ENCODE data around the gene LRIG1. TPM values are rescaled to one million over a fixed set of nuclear protein-coding genes. Genes with fewer than 3 reads are reported as not detected.
A peak's percentile ranks its signal among the peaks of the same experiment; 100 is the strongest.

The LRIG1 gene
- total RNA-seq, 1 donor from 2014 or later: 77.1 TPM

- DNase-seq (ENCODE audit: low spot score): no peak
- intact Hi-C loops (cut with DNase I): no loop called here
These were observed 8.2 kb downstream of the LRIG1 start for GRCh38 chr3:66492672-66493071.

- DNase-seq (ENCODE audit: low spot score): no peak
- intact Hi-C loops (cut with DNase I): no loop called here
These were observed 8.8 kb downstream of the LRIG1 start for GRCh38 chr3:66492071-66492470.

GRCh38 chr3:66490984-66491383 lies 9.8 kb downstream of the LRIG1 start:
- intact Hi-C loops (cut with DNase I): no loop called here
- no peak for DNase-seq (ENCODE audit: low spot score)

- no peak for DNase-seq (ENCODE audit: low spot score)
- intact Hi-C loops (cut with DNase I): no loop called here
These were observed 10.6 kb downstream of the LRIG1 start for GRCh38 chr3:66490214-66490613.

- intact Hi-C loops (cut with DNase I): no loop called here
- no peak for DNase-seq (ENCODE audit: low spot score)
These were observed 11.2 kb downstream of the LRIG1 start for GRCh38 chr3:66489581-66489980.

- intact Hi-C loops (cut with DNase I): no loop called here
- DNase-seq (ENCODE audit: low spot score): no peak
These were observed 11.7 kb downstream of the LRIG1 start for GRCh38 chr3:66489115-66489514.

- no peak for DNase-seq (ENCODE audit: low spot score)
- intact Hi-C loops (cut with DNase I): no loop called here
These were observed 12.3 kb downstream of the LRIG1 start for GRCh38 chr3:66488492-66488891.

- intact Hi-C loops (cut with DNase I): no loop called here
- no peak for DNase-seq (ENCODE audit: low spot score)
These were observed 13.4 kb downstream of the LRIG1 start for GRCh38 chr3:66487465-66487864.

- no peak for DNase-seq (ENCODE audit: low spot score)
- intact Hi-C loops (cut with DNase I): no loop called here
These were observed 14.2 kb downstream of the LRIG1 start for GRCh38 chr3:66486646-66487045.

- DNase-seq (ENCODE audit: low spot score): no peak
- intact Hi-C loops (cut with DNase I): no loop called here
These were observed 14.6 kb downstream of the LRIG1 start for GRCh38 chr3:66486202-66486601.

- no peak for DNase-seq (ENCODE audit: low spot score)
- intact Hi-C loops (cut with DNase I): no loop called here
These were observed 15.4 kb downstream of the LRIG1 start for GRCh38 chr3:66485291-66485968.

GRCh38 chr3:66484106-66484844 lies 16.5 kb downstream of the LRIG1 start:
- DNase-seq (ENCODE audit: low spot score): no peak
- intact Hi-C loops (cut with DNase I): loop anchor here (5.0 kb wide), 1 partner anchor 77 kb away; no protein-coding TSS in a partner anchor

- intact Hi-C loops (cut with DNase I): loop anchor here (2.0 to 5.0 kb wide), 2 partner anchors 15 to 76 kb away; no protein-coding TSS in a partner anchor
These were observed 17.4 kb downstream of the LRIG1 start for GRCh38 chr3:66483409-66483906.

GRCh38 chr3:66483006-66483405 lies 17.8 kb downstream of the LRIG1 start:
- peak; percentile 90 for DNase-seq (ENCODE audit: low spot score)
- intact Hi-C loops (cut with DNase I): loop anchor here (2.0 to 5.0 kb wide), 2 partner anchors 16 to 76 kb away; no protein-coding TSS in a partner anchor

More at GRCh38 chr3:66483409-66483906, 17.4 kb downstream of the LRIG1 start:
- DNase-seq (ENCODE audit: low spot score): peak; percentile 83

- intact Hi-C loops (cut with DNase I): loop anchor here (2.0 to 5.0 kb wide), 2 partner anchors 17 to 75 kb away; no protein-coding TSS in a partner anchor
- DNase-seq (ENCODE audit: low spot score): no peak
These were observed 18.8 kb downstream of the LRIG1 start for GRCh38 chr3:66482018-66482404.

- intact Hi-C loops (cut with DNase I): loop anchor here (2.0 to 5.0 kb wide), 3 partner anchors 17 to 74 kb away; no protein-coding TSS in a partner anchor
- DNase-seq (ENCODE audit: low spot score): no peak
These were observed 19.5 kb downstream of the LRIG1 start for GRCh38 chr3:66481071-66482017.

- intact Hi-C loops (cut with DNase I): loop anchor here (2.0 to 5.0 kb wide), 2 partner anchors 30 to 73 kb away; no protein-coding TSS in a partner anchor
- no peak for DNase-seq (ENCODE audit: low spot score)
These were observed 20.2 kb downstream of the LRIG1 start for GRCh38 chr3:66480666-66481065.

- intact Hi-C loops (cut with DNase I): no loop called here
- DNase-seq (ENCODE audit: low spot score): no peak
These were observed 21.3 kb downstream of the LRIG1 start for GRCh38 chr3:66479532-66479947.

- intact Hi-C loops (cut with DNase I): no loop called here
- no peak for DNase-seq (ENCODE audit: low spot score)
These were observed 21.9 kb downstream of the LRIG1 start for GRCh38 chr3:66478960-66479359.
